Measurements from ENCODE around the gene LIMCH1. TPM values are rescaled to one million over a fixed set of nuclear protein-coding genes. Genes with fewer than 3 reads are reported as not detected.

Gene LIMCH1
- polyA plus RNA-seq, 1 of the 3 experiments (the other 2 are of a cell fraction): 1.2 TPM

DNA sequence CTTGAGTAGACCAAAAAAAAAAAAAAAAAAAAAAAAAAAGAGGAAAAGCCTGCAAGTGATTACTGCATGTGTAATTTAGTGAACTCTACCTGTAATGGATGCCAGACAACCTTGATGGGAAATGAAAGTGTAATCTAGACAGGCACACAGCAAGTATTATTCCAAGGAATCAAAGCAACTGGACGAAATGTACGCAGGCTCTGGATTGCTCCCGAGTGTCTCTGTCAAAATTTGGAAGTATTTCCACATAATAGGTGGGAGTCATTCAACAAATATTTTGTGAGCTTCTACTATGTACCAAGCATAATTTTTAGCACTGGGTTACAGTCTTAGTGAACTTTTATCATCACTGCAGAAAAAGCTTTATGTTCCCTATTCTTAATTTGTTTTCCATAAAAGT lies 64.2 kb downstream of the LIMCH1 start:
- TF ChIP-seq SMC3 (IDR thresholded peaks at IDR 0.05; ENCODE audit: low read depth, low read length): no peak
- ChIA-PET POLR2A (no interaction called here), CTCF (interaction anchor here (1.4 to 2.2 kb wide), 2 partner anchors 9 to 10 kb away, joined by 5 to 6 read pairs; no protein-coding TSS in a partner anchor)
- H3K79me2 ChIP-seq (ENCODE audit: insufficient read depth): no peaks in the 10 kb centered on the region
- WGBS (ENCODE audit: low lambda C conversion rate): 76% methylated on average over 3 of the region's 3 CpGs
- H3K27me3 ChIP-seq (ENCODE audit: insufficient read depth): no peaks in the 10 kb centered on the region
- H3F3A ChIP-seq (replicated peaks; ENCODE audit: insufficient read depth): no peaks in the 10 kb centered on the region
- no peak overlapping the region for H3K4me2 ChIP-seq
- H3K9me3 ChIP-seq: no peaks in the 10 kb centered on the region
- no peak overlapping the region for H3K9ac ChIP-seq
- no peaks in the 10 kb centered on the region for H3K9me2 ChIP-seq
- H3K4me3 ChIP-seq (ENCODE audit: low read depth in 2 of 2, low read length in 1 of 2): no peak overlapping the region
- no peaks in the 10 kb centered on the region for H3K36me3 ChIP-seq (replicated peaks in 1 of 2; ENCODE audit: control insufficient read depth in 1 of 2, insufficient read depth in 2 of 2, low read length in 1 of 2)
- H3K4me1 ChIP-seq (ENCODE audit: control insufficient read depth in 1 of 2, insufficient read depth in 2 of 2, low read depth in 1 of 2, low read length in 1 of 2): peaks cover 0 to 4% of the 10 kb centered on the region in 2 experiments; a peak in 2 of 4 replicates
- H2AFZ ChIP-seq (ENCODE audit: low read depth): no peak overlapping the region
- H4K20me1 ChIP-seq (ENCODE audit: insufficient read depth): no peaks in the 10 kb centered on the region
- no peak for DNase-seq
- no peak overlapping the region for H3K27ac ChIP-seq (ENCODE audit: low read depth in 2 of 2, low read length in 1 of 2)

DNA sequence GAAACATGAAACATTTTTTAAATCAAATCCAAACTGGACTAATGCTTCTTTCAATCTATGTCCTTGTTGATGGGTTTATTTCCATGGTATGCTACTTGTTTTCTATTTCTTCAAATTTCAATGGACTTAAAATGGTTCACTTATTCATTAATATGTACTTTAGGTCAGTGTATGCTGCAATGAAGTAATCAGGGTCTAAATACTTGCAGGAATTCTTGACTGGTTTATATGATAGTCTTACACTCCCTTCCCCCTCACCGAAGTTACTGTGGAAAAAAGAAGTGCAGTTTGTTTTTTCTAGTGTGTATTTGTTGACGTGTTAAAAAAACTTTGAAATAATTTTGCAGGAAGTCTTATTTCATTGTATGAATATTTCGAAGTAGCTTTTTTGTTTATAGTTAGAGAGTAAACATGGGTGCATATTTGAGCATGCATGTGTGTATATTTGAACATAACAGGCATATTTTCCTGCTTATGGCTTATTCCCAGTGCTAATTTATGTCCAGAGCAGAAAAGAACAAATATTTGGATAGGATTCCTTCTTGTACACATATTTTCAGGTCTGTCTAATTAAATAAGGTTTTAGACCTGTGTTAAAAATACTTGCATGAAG lies 65.0 kb downstream of the LIMCH1 start:
- no peak overlapping the region for H2AFZ ChIP-seq (ENCODE audit: low read depth)
- H3K9me2 ChIP-seq: no peaks in the 10 kb centered on the region
- ChIA-PET POLR2A (no interaction called here), CTCF (interaction anchor here (0.6 to 2.2 kb wide), 3 partner anchors 8 to 54 kb away, joined by 3 to 6 read pairs (median 5); no protein-coding TSS in a partner anchor)
- no peaks in the 10 kb centered on the region for H3K9me3 ChIP-seq
- H3K27ac ChIP-seq (ENCODE audit: low read depth in 2 of 2, low read length in 1 of 2): no peak overlapping the region
- no peak for TF ChIP-seq SMC3 (IDR thresholded peaks at IDR 0.05; ENCODE audit: low read depth, low read length)
- TF ChIP-seq RCOR1 (IDR thresholded peaks at IDR 0.05; ENCODE audit: low read length): no peak
- TF ChIP-seq, protein P1, sequence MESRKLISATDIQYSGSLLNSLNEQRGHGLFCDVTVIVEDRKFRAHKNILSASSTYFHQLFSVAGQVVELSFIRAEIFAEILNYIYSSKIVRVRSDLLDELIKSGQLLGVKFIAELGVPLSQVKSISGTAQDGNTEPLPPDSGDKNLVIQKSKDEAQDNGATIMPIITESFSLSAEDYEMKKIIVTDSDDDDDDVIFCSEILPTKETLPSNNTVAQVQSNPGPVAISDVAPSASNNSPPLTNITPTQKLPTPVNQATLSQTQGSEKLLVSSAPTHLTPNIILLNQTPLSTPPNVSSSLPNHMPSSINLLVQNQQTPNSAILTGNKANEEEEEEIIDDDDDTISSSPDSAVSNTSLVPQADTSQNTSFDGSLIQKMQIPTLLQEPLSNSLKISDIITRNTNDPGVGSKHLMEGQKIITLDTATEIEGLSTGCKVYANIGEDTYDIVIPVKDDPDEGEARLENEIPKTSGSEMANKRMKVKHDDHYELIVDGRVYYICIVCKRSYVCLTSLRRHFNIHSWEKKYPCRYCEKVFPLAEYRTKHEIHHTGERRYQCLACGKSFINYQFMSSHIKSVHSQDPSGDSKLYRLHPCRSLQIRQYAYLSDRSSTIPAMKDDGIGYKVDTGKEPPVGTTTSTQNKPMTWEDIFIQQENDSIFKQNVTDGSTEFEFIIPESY (IDR thresholded peaks at IDR 0.05; ENCODE audit: borderline replicate concordance, low read depth): no peak
- no peak for TF ChIP-seq NRF1 (IDR thresholded peaks at IDR 0.05; ENCODE audit: low read depth, low read length)
- TF ChIP-seq POLR2AphosphoS5 (IDR thresholded peaks at IDR 0.05; ENCODE audit: low read depth, low read length): no peak
- TF ChIP-seq ELF1 (IDR thresholded peaks at IDR 0.05): no peak
- no peak for TF ChIP-seq TCF12 (IDR thresholded peaks at IDR 0.05)
- no peak for TF ChIP-seq FOXJ3 (CRISPR knock-in tag; IDR thresholded peaks at IDR 0.05)
- no peak for TF ChIP-seq YY1 (IDR thresholded peaks at IDR 0.05; ENCODE audit: low read depth)
- no peak for TF ChIP-seq SIN3A (IDR thresholded peaks at IDR 0.05; ENCODE audit: borderline replicate concordance, low read depth, low read length)
- no peak for TF ChIP-seq MXI1 (IDR thresholded peaks at IDR 0.05; ENCODE audit: low read depth, low read length)
- TF ChIP-seq, protein P2, sequence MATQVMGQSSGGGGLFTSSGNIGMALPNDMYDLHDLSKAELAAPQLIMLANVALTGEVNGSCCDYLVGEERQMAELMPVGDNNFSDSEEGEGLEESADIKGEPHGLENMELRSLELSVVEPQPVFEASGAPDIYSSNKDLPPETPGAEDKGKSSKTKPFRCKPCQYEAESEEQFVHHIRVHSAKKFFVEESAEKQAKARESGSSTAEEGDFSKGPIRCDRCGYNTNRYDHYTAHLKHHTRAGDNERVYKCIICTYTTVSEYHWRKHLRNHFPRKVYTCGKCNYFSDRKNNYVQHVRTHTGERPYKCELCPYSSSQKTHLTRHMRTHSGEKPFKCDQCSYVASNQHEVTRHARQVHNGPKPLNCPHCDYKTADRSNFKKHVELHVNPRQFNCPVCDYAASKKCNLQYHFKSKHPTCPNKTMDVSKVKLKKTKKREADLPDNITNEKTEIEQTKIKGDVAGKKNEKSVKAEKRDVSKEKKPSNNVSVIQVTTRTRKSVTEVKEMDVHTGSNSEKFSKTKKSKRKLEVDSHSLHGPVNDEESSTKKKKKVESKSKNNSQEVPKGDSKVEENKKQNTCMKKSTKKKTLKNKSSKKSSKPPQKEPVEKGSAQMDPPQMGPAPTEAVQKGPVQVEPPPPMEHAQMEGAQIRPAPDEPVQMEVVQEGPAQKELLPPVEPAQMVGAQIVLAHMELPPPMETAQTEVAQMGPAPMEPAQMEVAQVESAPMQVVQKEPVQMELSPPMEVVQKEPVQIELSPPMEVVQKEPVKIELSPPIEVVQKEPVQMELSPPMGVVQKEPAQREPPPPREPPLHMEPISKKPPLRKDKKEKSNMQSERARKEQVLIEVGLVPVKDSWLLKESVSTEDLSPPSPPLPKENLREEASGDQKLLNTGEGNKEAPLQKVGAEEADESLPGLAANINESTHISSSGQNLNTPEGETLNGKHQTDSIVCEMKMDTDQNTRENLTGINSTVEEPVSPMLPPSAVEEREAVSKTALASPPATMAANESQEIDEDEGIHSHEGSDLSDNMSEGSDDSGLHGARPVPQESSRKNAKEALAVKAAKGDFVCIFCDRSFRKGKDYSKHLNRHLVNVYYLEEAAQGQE (IDR thresholded peaks at IDR 0.05; ENCODE audit: low read depth, low read length): no peak
- TF ChIP-seq TAF1 (IDR thresholded peaks at IDR 0.05; ENCODE audit: borderline replicate concordance, low read depth, low read length): no peak
- no peak for TF ChIP-seq RAD21 (IDR thresholded peaks at IDR 0.05; ENCODE audit: low read length)
- TF ChIP-seq, protein P3, sequence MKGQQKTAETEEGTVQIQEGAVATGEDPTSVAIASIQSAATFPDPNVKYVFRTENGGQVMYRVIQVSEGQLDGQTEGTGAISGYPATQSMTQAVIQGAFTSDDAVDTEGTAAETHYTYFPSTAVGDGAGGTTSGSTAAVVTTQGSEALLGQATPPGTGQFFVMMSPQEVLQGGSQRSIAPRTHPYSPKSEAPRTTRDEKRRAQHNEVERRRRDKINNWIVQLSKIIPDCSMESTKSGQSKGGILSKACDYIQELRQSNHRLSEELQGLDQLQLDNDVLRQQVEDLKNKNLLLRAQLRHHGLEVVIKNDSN (IDR thresholded peaks at IDR 0.05; ENCODE audit: borderline replicate concordance, low read depth): no peak
- TF ChIP-seq GATA2 (CRISPR knock-in tag; IDR thresholded peaks at IDR 0.05): no peak
- TF ChIP-seq RFX5 (IDR thresholded peaks at IDR 0.05; ENCODE audit: low read length): no peak
- TF ChIP-seq, protein P4, sequence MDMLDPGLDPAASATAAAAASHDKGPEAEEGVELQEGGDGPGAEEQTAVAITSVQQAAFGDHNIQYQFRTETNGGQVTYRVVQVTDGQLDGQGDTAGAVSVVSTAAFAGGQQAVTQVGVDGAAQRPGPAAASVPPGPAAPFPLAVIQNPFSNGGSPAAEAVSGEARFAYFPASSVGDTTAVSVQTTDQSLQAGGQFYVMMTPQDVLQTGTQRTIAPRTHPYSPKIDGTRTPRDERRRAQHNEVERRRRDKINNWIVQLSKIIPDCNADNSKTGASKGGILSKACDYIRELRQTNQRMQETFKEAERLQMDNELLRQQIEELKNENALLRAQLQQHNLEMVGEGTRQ (IDR thresholded peaks at IDR 0.05; ENCODE audit: borderline replicate concordance, low read depth, low read length): no peak
- no peak for TF ChIP-seq GABPA (IDR thresholded peaks at IDR 0.05; ENCODE audit: low read depth)
- 42% methylated on average over 3 of the region's 3 CpGs for WGBS (ENCODE audit: low lambda C conversion rate)
- H3K79me2 ChIP-seq (ENCODE audit: insufficient read depth): no peaks in the 10 kb centered on the region
- H4K20me1 ChIP-seq (ENCODE audit: insufficient read depth): no peaks in the 10 kb centered on the region
- no peak overlapping the region for H3K9ac ChIP-seq
- H3K4me2 ChIP-seq: no peak overlapping the region
- H3K27me3 ChIP-seq (ENCODE audit: insufficient read depth): no peaks in the 10 kb centered on the region
- no peaks in the 10 kb centered on the region for H3F3A ChIP-seq (replicated peaks; ENCODE audit: insufficient read depth)
- peaks cover 0 to 4% of the 10 kb centered on the region in 2 experiments; a peak in 2 of 4 replicates for H3K4me1 ChIP-seq (ENCODE audit: control insufficient read depth in 1 of 2, insufficient read depth in 2 of 2, low read depth in 1 of 2, low read length in 1 of 2)
- no peak overlapping the region for H3K4me3 ChIP-seq (ENCODE audit: low read depth in 2 of 2, low read length in 1 of 2)
- no peaks in the 10 kb centered on the region for H3K36me3 ChIP-seq (replicated peaks in 1 of 2; ENCODE audit: control insufficient read depth in 1 of 2, insufficient read depth in 2 of 2, low read length in 1 of 2)
- no peak for DNase-seq
